Measurements from ENCODE around the gene DHRS1.
"Not testable (repeated sequence)": the region's sequence is repeated elsewhere in the genome, so short reads cannot be mapped to it uniquely, and the experiment has no call there.

Gene DHRS1

GRCh38 chr14:24247422-24247821, 52.2 kb downstream of the DHRS1 start:
- no peak for DNase-seq (ENCODE audit: low spot score)

GRCh38 chr14:24246765-24247212, 52.8 kb downstream of the DHRS1 start:
- no peak for DNase-seq (ENCODE audit: low spot score)

GRCh38 chr14:24245350-24245749, 54.2 kb downstream of the DHRS1 start:
- DNase-seq (ENCODE audit: low spot score): not testable (repeated sequence)

GRCh38 chr14:24243336-24243836, 56.2 kb downstream of the DHRS1 start:
- DNase-seq (ENCODE audit: low spot score): no peak

- no peak for DNase-seq (ENCODE audit: low spot score)
These were observed 57.6 kb downstream of the DHRS1 start for GRCh38 chr14:24241829-24242443.

Measured in Ammon's horn (tissue), 1 donor.